Amniotic stem cell (primary cell): ENCODE measurements around the gene ATP4A.

Source experiments
- DNase-seq: peaks from one replicate; lab custom pipeline; 2025; lab: John Stamatoyannopoulos, UW

Gene ATP4A

DNA sequence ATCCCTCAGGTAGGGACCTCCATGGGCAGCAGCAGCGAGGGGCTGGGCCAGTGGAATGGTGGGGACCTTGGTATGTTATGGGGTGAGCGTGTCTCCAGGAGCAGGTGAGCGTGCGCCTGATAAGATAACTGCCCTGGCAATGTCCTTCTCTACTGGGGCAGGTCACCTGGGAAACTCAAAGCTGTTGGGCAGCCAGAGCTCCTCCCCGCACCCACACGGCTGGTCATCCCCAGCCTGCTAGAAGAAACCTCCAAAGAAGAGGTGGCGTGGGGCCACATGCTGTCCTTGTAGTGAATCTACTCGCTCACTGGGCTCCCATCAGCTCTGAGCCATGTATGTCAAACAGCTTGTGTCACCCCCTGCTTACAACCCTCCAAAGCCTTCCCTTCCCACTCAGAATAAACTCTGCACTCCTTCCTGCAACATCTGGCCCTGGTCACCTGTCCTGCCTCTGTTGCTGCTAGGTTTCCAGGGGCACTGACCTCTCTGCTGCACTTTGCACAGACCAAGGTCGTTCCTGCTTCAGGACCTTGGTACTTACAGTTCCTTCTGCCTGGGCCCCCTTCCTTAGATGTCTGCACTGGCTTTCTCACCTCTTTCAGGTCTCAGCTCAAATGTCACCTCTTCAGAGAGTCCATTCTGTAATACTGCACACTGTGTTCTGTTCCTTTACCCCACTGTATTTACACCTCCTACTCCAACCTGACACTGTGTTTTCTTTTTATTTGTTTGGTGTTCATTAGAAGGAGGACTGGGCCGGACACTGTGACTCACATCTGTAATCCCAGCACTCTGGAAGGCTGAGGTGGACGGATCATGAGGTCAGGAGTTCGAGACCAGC, 1.8 kb upstream of the ATP4A start:
- DNase-seq, result no peak

GRCh38 chr19:35562776-35563175, 682 bp downstream of the ATP4A start:
- no peak for DNase-seq

- no peak for DNase-seq
These were observed 1.1 kb downstream of the ATP4A start for GRCh38 chr19:35562336-35562735.

DNA sequence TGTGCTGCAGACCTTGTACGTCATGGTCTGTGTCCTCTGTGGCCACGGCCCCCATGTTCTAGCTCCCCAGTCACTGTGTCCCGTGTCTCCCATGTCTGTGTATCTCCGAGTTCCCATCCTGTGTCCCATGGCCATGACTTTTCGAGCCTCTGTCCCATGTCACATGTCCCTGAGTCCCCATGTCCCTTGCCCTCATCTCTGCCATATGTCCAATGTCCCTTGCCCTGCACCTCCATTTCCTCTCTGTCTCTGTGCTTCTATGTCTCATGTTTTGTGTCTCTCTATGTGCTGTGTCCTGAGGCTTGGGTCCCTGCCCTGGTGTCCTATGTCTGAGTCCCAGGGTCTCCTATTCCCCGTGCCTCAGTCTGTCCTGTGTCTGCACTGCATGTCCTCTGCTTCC, 2.0 kb downstream of the ATP4A start:
- DNase-seq, result no peak

- DNase-seq, result no peak
These were observed 2.8 kb downstream of the ATP4A start for GRCh38 chr19:35560677-35561076.

GRCh38 chr19:35560271-35560670, 3.2 kb downstream of the ATP4A start:
- no peak for DNase-seq

GRCh38 chr19:35559781-35560180, 3.7 kb downstream of the ATP4A start:
- no peak for DNase-seq

DNA sequence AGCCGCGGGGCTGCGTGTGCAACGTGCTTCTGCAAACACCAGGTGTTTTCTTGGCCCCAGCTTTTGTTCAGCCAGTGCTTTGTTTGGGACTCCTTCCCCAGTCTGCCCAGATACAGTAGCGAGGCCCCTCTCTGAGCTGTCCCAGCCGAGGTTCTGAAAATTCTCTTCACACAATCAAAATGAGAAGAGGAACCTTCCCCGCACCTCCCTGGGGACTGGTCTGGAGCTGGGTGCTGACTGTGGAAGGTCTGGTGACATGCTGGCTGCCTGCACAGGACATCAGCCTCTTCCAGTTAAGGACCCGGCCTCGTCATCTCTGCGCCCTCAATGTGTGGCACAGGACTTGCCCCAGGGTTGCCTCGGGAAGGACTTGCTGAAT, 4.2 kb downstream of the ATP4A start:
- DNase-seq, result no peak

DNA sequence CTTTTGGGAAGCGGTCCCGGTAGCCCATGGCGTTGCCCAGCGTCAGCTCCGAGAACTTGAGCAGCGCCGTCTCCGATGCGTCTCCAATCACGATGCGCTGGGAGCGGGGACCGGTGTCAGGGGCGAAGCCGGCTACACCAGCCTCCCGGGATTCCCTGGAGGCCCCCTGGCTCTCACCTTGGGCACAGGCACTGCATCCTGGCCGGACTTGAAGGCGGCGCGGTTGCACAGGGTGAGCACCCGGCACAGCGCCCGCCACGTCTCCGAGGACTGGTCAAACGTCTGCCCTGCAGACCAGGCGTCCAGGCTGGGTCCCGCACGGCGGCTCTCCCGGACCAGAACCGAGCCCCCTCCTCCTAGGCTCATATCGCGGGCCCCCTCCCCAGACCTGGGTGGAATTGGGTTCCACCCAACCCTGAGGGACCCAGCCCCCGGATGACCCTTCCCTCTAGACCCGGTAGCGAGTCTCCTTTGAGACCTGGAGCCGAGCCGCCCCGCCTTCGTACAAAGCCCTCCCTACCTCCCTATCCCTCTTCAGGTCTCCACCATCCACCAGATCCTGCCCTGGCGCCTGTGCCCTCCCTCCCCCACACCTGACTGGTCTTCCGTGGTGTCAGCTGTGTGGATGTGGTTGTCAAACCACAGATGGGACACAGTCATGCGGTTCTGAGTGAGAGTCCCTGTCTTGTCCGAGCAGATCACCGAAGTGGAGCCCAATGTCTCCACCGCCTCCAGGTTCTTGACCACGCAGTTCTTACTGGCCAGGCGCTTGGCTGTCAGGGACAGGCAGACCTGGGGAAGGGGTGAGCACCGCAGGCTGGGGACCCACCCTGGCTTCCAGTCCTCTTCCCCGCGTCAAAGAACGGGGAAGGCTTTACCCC, 4.8 kb downstream of the ATP4A start:
- DNase-seq, result no peak

- DNase-seq, result no peak
These were observed 5.7 kb downstream of the ATP4A start for GRCh38 chr19:35557539-35558399.

DNA sequence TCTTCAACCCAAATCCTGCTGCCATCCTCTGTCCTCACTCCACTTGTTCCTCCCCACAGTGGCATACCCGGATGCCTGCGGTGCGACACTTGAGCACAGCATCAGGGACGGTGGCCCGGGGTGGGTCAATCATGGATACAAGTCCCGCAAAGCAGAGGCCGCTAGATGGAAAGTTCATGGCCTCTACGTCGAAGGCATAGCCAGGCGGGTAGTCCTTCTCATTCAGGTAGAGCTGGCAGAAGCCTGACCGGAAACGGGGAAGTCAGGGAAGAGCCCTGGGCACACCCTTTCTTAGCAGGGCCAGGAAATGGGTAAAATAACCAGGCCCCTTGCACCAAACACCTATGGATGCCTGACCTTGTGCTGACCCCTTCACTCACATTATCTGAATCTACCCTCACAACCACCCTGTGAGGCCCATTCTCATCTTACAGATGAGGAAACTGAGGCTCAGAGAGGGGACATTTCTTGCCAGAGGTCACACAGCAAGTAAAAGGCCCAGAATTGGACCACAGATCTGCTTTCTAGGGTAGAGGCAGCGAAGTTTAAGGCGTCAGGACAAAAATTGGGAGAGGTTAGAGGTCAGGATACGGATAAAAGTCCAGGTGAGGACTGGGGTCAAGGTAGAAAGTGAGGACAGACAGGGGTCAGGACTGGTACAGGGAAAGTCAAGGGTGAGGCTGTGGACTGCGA, 6.5 kb downstream of the ATP4A start:
- DNase-seq, result no peak

DNA sequence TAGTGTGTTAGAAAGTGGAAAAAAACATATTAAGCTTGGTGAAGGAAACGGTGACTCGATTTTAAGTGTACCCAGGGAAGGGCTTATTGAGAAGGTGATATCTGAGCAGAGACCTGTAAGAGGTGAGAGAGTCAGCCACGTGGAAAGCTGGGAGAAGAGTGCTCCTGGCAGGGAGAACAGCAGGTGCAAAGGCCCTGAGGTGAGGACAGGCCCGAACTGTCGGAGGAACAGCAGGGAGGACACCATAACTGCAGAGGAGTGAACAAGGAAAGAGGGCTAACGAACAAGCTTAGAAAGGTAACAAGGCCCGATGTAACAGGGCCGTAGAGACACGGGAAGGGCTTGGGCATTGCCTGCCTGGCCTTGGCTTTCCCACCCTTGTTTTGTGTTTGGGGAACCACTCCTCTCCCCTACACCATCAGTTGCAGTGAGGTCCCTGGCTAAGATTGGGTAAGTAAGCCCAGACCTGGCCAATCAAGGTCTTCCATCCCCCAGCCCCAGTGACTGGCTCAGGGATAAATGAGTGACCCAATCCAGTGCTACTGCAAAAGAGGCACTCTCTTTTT, 7.3 kb downstream of the ATP4A start:
- DNase-seq, result no peak

DNA sequence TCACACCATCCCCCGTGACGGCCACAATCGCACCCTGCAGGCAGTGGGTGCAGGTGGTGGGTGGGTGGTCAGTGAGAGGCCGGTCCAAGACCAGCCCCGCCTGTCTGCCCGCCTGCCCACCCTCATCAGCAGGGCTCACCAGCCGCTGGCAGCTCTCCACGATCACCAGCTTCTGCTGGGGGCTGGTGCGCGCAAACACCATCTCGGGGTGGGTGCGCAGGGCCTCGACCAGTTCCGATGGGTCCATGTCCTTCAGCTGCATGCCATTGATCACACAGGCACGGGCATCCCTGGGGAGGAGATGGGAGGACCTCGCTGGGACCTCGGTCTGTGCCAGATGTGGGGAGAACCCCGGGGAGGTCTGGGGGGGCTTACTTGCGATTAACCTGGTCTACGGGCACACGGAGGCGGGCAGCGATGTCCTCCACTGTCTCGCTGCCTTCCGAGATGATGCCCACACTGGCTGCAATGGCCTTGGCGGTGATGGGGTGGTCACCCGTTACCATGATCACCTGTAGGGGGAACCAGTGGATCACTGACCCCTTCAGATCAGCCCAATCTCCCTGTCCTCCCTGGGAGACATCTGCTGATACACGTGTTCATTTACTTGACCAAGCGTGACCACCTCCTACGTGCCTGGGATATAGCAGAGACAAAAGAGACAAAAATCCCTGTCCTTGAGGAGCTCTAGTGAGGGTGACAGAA, 8.0 kb downstream of the ATP4A start:
- no peak for DNase-seq

GRCh38 chr19:35554076-35554475, 9.4 kb downstream of the ATP4A start:
- no peak for DNase-seq

- DNase-seq, result no peak
These were observed 10.0 kb downstream of the ATP4A start for GRCh38 chr19:35553385-35554000.

DNA sequence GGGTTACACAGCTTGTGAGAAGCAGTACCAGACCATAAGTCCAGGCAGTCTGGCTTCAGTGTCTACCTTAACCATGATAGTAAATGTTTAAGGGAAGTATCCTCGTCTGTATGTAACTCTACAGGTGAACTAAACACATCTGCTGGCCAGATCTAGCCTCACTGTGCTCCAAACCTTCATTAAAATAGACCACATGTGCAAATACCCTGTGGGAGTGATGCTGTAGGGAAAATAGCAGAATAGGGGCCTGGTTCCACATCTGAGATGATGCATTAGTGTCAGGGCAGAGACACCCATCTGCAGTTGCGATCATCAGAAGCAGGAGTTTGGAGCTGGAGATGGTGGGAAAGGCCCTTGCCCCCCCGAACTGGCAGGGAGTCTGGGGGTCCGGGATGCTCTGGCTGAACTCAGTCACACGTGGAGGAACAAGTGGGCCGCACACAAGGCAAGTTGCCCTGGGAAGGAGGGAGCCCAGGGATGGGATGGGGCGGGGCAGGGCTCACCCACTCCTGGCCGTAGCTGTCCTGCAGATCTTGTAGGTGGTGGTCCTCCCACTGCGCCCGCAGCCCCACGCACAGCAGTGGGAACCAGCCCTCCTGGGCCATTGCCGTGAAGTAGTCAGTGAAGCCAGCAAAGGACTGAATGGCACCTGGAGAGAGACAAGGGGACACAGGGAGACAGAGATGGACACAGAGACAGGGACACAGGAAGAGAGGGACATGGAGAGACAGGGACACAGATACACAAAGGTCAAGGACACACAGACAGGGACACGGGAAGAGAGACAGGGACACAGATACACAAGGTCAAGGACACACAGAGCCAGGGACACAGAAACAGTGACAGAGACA, 10.7 kb downstream of the ATP4A start:
- no peak for DNase-seq

DNA sequence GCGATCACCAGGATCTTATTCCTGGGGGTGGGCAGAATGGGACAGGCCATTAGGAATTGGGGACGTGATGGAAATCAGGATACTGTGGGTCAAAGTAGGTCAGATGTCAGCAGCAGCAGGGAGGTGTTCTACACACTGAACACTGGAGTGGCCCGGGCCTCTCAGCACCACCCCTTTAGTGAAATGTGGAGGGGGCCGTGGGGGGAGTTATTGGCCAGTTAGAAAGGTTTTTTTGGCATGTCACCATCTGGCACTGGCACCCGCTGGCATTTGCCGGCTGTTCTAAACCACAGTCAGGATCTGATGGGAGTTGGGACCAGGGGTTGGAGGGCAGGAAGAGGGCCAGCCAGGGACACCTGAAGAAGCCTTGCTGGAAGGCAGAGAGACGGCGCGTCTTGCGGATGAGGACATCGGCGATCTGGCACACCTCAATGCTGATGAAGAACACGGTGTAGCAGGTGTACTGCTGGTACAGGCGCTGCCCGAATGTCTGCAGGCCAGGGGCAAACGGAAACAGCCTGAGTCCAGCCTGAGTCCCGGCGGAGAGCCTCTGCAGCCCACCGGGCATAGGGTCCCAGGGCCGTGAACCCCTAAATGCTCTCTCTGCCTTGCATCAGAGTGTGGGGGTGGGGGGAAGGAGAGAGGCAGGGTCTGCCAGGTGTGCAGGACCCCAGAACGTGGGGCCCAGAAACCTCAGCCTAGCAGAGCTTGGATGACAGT, 12.2 kb downstream of the ATP4A start:
- DNase-seq, result no peak

DNA sequence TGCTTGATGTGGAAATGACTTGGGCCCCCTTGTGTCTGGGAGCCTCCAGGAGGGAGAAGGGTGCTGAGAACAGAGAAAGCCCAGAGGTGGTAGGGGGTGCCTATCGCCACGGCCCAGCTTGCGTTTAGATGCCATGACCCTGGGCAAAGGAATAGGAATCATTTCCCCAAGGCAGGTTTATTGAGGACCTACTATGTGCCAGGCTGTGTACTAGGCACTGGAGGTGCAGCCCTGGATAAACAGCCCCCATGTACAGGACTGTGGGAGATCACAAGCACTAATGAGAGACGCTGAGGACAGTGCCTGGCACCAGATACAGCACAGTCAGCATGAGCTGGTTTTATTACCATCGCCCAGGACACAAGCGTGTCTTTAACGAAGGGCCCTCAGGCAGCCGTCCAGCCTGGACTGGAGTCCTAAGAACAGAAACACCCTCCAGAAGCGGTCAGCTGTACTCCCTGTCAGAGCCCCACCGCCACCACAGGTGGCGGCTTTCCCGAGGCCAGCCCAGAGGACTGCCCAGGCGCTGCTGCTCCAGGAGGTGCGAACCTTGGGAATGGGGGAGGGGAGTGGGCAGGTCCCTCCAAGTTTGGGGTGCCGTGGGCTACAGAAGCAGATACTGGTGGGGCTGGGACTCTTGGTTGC, 13.5 kb downstream of the ATP4A start:
- no peak for DNase-seq
